H1 (cell line): ENCODE results near the gene RNF152. TPM values are rescaled to one million over a fixed set of nuclear protein-coding genes. Genes with fewer than 3 reads are reported as not detected.
A peak's percentile ranks its signal among the peaks of the same experiment; 100 is the strongest.

Experiments used
- CTCF ChIA-PET: fragments of 300-600 bp; sonication (Branson Sonifier 250); formaldehyde crosslinking; loops from one replicate; lab custom pipeline; 2021; ENCODE audit not compliant: partially characterized antibody; lab: Charles Lee
- POLR2A ChIA-PET: fragments of 300-600 bp; sonication (Branson Sonifier 250); formaldehyde crosslinking; loops from one replicate; lab custom pipeline; 2021; ENCODE audit warnings: inconsistent platforms; ENCODE audit not compliant: partially characterized antibody; lab: Charles Lee
- DNase-seq, 2 experiments: peaks; one replicate each; pipeline versions ENCODE4 v3.0.0 to v3.0.0-alpha.2; 2010 to 2022; ENCODE audit warnings: low spot score in 2 of 2, low read depth in 1 of 2, mixed read lengths in 1 of 2
- FAIRE-seq: peaks from 2 replicates; lab custom pipeline; 2011; peaks lifted over from hg19 to GRCh38; lab: Jason Lieb, UNC
- H2AFZ ChIP-seq: 2 replicates; pipeline ENCODE4 v1.8.1; 2012; ENCODE audit warnings: low read length, inconsistent platforms
- H2AK5ac ChIP-seq: 2 replicates; pipeline ENCODE4 v1.6.1; 2013; ENCODE audit warnings: low read depth, low read length
- H2BK120ac ChIP-seq: replicated peaks from 2 replicates; pipeline ENCODE3; 2013; ENCODE audit warnings: low read depth, low read length, inconsistent platforms
- H2BK12ac ChIP-seq: 2 replicates; pipeline ENCODE4 v1.6.1; 2013; ENCODE audit warnings: low read depth, low read length
- H2BK15ac ChIP-seq: 2 replicates; pipeline ENCODE4 v1.6.1; 2013; ENCODE audit warnings: low read length
- H2BK20ac ChIP-seq: 2 replicates; pipeline ENCODE4 v1.6.1; 2013; ENCODE audit warnings: low read length
- H2BK5ac ChIP-seq: 2 replicates; pipeline ENCODE4 v1.6.1; 2013; ENCODE audit warnings: low read depth, low read length
- H3K14ac ChIP-seq: 2 replicates; pipeline ENCODE4 v1.6.1; 2013; ENCODE audit warnings: inconsistent platforms; ENCODE audit not compliant: insufficient read length
- H3K18ac ChIP-seq: 2 replicates; pipeline ENCODE4 v1.6.1; 2013; ENCODE audit warnings: low read length; ENCODE audit errors: extremely low read depth
- H3K23ac ChIP-seq: 2 replicates; pipeline ENCODE4 v1.6.1; 2013; ENCODE audit warnings: inconsistent platforms; ENCODE audit not compliant: insufficient read length
- H3K23me2 ChIP-seq: 2 replicates; pipeline ENCODE4 v1.6.1; 2013; ENCODE audit warnings: low read depth, low read length
- H3K27ac ChIP-seq: 2 replicates; pipeline ENCODE4 v1.6.1; 2011; ENCODE audit warnings: low read depth, low read length, inconsistent platforms
- H3K27me3 ChIP-seq, 4 experiments: replicated peaks in 1 of 4; 1 replicate in 1 of 4; 2 replicates in 3 of 4; pipeline versions ENCODE4 v1.6.1 to v1.8.1; 2011 to 2013; ENCODE audit warnings: low read length in 3 of 4, mild to moderate bottlenecking in 3 of 4, inconsistent platforms in 2 of 4, mixed read lengths in 2 of 4, moderate library complexity in 1 of 4; ENCODE audit not compliant: control insufficient read depth in 3 of 4, insufficient read depth in 3 of 4; ENCODE audit errors: extremely low read depth in 1 of 4
- H3K36me3 ChIP-seq, 4 experiments: 2 replicates each; pipeline versions ENCODE4 v1.6.1 to v1.8.1; 2011 to 2013; ENCODE audit warnings: mild to moderate bottlenecking in 4 of 4, low read length in 3 of 4, moderate library complexity in 2 of 4, control low read depth in 1 of 4, inconsistent platforms in 1 of 4; ENCODE audit not compliant: insufficient read depth in 4 of 4, control insufficient read depth in 2 of 4
- H3K4ac ChIP-seq: replicated peaks from 2 replicates; pipeline ENCODE3; 2013; ENCODE audit warnings: low read length, low read depth, mixed read lengths, inconsistent platforms; ENCODE audit not compliant: insufficient read length
- H3K4me1 ChIP-seq, 4 experiments: replicated peaks in 1 of 4; 1 replicate in 1 of 4; 2 replicates in 3 of 4; pipeline versions ENCODE4 v1.6.1 to v1.8.1; 2011 to 2013; ENCODE audit warnings: low read length in 3 of 4, inconsistent platforms in 2 of 4, mixed read lengths in 1 of 4; ENCODE audit not compliant: insufficient read depth in 4 of 4, control insufficient read depth in 3 of 4
- H3K4me2 ChIP-seq, 2 experiments: 2 replicates each; pipeline versions ENCODE4 v1.6.1 to v1.8.1; 2011 to 2013; ENCODE audit warnings: low read depth in 2 of 2, low read length in 2 of 2, control low read depth in 1 of 2, inconsistent platforms in 1 of 2, mild to moderate bottlenecking in 1 of 2; ENCODE audit not compliant: insufficient read depth in 1 of 2
- H3K4me3 ChIP-seq, 4 experiments: fragments of 200-600, 300-600 bp in 1 of 4; sonication (generic), shearing (Covaris generic), sonication (Bioruptor Twin) in 1 of 4; 2 replicates each; pipeline versions ENCODE4 v1.5.1 to v1.8.1; 2011 to 2016; ENCODE audit warnings: low read length in 4 of 4, low read depth in 3 of 4, control low read depth in 2 of 4, inconsistent platforms in 2 of 4, mild to moderate bottlenecking in 2 of 4, mixed read lengths in 1 of 4, moderate library complexity in 1 of 4; ENCODE audit not compliant: insufficient read depth in 2 of 4; ENCODE audit errors: extremely low read depth in 1 of 4
- H3K56ac ChIP-seq: replicated peaks from 2 replicates; pipeline ENCODE3; 2013; ENCODE audit warnings: low read depth, mild to moderate bottlenecking, mixed read lengths, low read length, inconsistent platforms; ENCODE audit not compliant: insufficient read length
- H3K79me1 ChIP-seq: 2 replicates; pipeline ENCODE4 v1.6.1; 2013; ENCODE audit warnings: low read depth, low read length, control low read depth
- H3K79me2 ChIP-seq, 2 experiments: 2 replicates each; pipeline versions ENCODE4 v1.6.1 to v1.8.1; 2012 to 2013; ENCODE audit warnings: low read length in 2 of 2, mild to moderate bottlenecking in 2 of 2, inconsistent platforms in 1 of 2; ENCODE audit not compliant: insufficient read depth in 2 of 2, control insufficient read depth in 1 of 2
- H3K9ac ChIP-seq, 4 experiments: replicated peaks in 1 of 4; 1 replicate in 1 of 4; 2 replicates in 3 of 4; pipeline versions ENCODE4 v1.6.1 to v1.8.1; 2011 to 2013; ENCODE audit warnings: low read depth in 3 of 4, low read length in 3 of 4, control low read depth in 2 of 4, mild to moderate bottlenecking in 2 of 4, moderate library complexity in 2 of 4, inconsistent platforms in 1 of 4; ENCODE audit errors: extremely low read depth in 1 of 4
- H3K9me3 ChIP-seq, 2 experiments: 2 replicates each; pipeline versions ENCODE4 v1.6.1 to v1.8.1; 2012 to 2013; ENCODE audit warnings: mild to moderate bottlenecking in 2 of 2, moderate library complexity in 2 of 2, control low read depth in 1 of 2, inconsistent platforms in 1 of 2, low read depth in 1 of 2, low read length in 1 of 2, mixed read lengths in 1 of 2; ENCODE audit not compliant: insufficient read depth in 2 of 2
- H4K20me1 ChIP-seq, 2 experiments: replicated peaks in 1 of 2; 2 replicates each; pipeline versions ENCODE3 to v1.8.1; 2011 to 2013; ENCODE audit warnings: inconsistent platforms in 2 of 2, low read length in 2 of 2, mild to moderate bottlenecking in 1 of 2; ENCODE audit not compliant: insufficient read depth in 2 of 2, control insufficient read depth in 1 of 2
- H4K5ac ChIP-seq: 2 replicates; pipeline ENCODE4 v1.6.1; 2013; ENCODE audit warnings: low read length, low read depth, mixed read lengths, inconsistent platforms; ENCODE audit not compliant: insufficient read length
- H4K8ac ChIP-seq: 2 replicates; pipeline ENCODE4 v1.8.0; 2013; ENCODE audit warnings: mild to moderate bottlenecking, moderate library complexity, low read length, inconsistent platforms; ENCODE audit not compliant: insufficient read depth; ENCODE audit errors: extremely low read depth
- H4K91ac ChIP-seq: replicated peaks from 2 replicates; pipeline ENCODE3; 2013; ENCODE audit warnings: low read length, mixed read lengths, inconsistent platforms; ENCODE audit not compliant: insufficient read length
- POLR2AphosphoS5 ChIP-seq: IDR thresholded peaks from 2 replicates; pipeline ENCODE4 v1.6.1; 2011; ENCODE audit warnings: low read depth, low read length
- SUZ12 ChIP-seq: fragments of 200-600 bp; sonication (generic); IDR thresholded peaks from 2 replicates; pipeline ENCODE4 v1.6.1; 2012; ENCODE audit warnings: mild to moderate bottlenecking, inconsistent platforms, low read length, moderate library complexity, mixed read lengths
- WGBS, 2 experiments: shearing (Covaris generic) in 1 of 2; methylation state at CpG; one replicate each; pipeline versions ENCODE4 v1.1.6 to v1.1.7; 2013 to 2015; ENCODE audit warnings: low lambda C conversion rate in 2 of 2, mixed read lengths in 2 of 2, inconsistent platforms in 1 of 2, low coverage in 1 of 2, missing lambda C conversion rate in 1 of 2; ENCODE audit not compliant: insufficient replicate concordance in 2 of 2, insufficient coverage in 1 of 2, insufficient read length in 1 of 2; ENCODE audit errors: extremely low coverage in 1 of 2, missing lambda C conversion rate in 1 of 2; 5-methylcytosine and 5-hydroxymethylcytosine counted together
- polyA plus RNA-seq, 7 experiments: library from polyadenylated mRNA; depleted of rRNA in 3 of 7; stranded (reverse) in 5 of 7; unstranded in 2 of 7; fragments of >200 nt in 5 of 7; fragments of 200-250 nt in 2 of 7; gene quantifications; 1 replicate in 5 of 7; 2 replicates in 1 of 7; 4 replicates in 1 of 7; pipeline versions ENCODE4 v1.2.1 to v1.2.3, GENCODE V29; 2011 to 2013; ENCODE audit warnings: missing spikeins in 2 of 7, mixed read lengths in 2 of 7
- total RNA-seq: library from RNA; stranded (reverse); fragmentation: NEBNext Ultra II Directional; extraction: Animal tissue kit (Norgen Biotek cat#: 25700); gene quantifications from 2 replicates; pipeline ENCODE4 v1.2.1, GENCODE V29; 2021
- TF ChIP-seq, protein P1 (sequence below), 3 experiments: IDR thresholded peaks; 1 replicate in 2 of 3; 2 replicates in 1 of 3; pipeline versions ENCODE4 v1.5.1 to v1.6.1; 2011; ENCODE audit warnings: low read length in 3 of 3, mild to moderate bottlenecking in 3 of 3, inconsistent platforms in 2 of 3, low read depth in 1 of 3, moderate library complexity in 1 of 3; ENCODE audit not compliant: insufficient read depth in 1 of 3; ENCODE audit errors: control extremely low read depth in 1 of 3

The RNF152 gene
- total and polyA plus RNA-seq, 2 of the 8 experiments (the other 6 are each of a cell fraction or from before 2014, with no cell fraction given) = 1.1 to 2.7 TPM

DNA sequence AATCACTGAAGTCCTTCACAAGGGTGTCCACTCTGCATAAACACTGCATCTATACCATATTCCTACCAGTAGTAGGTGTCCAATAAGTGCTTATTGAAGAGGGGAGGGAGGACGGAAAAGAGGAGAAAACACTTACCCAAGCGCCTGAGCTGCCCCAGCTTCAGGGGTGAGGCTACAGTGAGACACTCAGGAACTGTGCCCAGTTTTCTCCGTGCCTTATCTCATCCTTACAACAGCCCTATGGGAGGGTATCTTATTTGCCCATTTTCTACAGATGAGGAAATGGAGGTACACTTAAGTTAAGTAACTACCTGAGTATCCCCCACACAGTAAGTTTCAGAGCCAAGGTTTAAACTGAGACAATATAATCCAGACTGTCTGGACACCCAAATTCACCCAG is 41.5 kb downstream of the RNF152 start:
- Histone ChIP-seq H3K23me2 (no peaks in the 10 kb centered on the region), H3K4ac (peak overlapping the region; percentile 48), H4K5ac (no peak overlapping the region), H2AFZ (no peak overlapping the region), H3K79me1 (no peaks in the 10 kb centered on the region), H3K27ac (no peak overlapping the region), H3K4me1 (peaks cover 0 to 6% (median 1%) of the 10 kb centered on the region in 4 experiments; a peak in 2 of 7 replicates), H2BK120ac (no peak overlapping the region), H3K9ac (no peak overlapping the region), H3K14ac (no peak overlapping the region), H2BK20ac (no peak overlapping the region), H3K27me3 (no peaks in the 10 kb centered on the region), H2AK5ac (no peak overlapping the region), H3K79me2 (no peaks in the 10 kb centered on the region), H3K36me3 (no peaks in the 10 kb centered on the region), H2BK15ac (no peak overlapping the region), H3K9me3 (no peaks in the 10 kb centered on the region), H2BK5ac (no peak overlapping the region), H3K18ac (no peak overlapping the region), H4K91ac (no peak overlapping the region), H4K8ac (no peak overlapping the region), H3K4me3 (no peak overlapping the region), H3K23ac (no peak overlapping the region), H4K20me1 (no peaks in the 10 kb centered on the region), H3K56ac (no peak overlapping the region), H3K4me2 (no peak overlapping the region), H2BK12ac (no peak overlapping the region)
- WGBS, 2 experiments = 75% methylated on average over 3 of the region's 3 CpGs; no CpG with 5 or more reads in 1 of the 2 experiments
- DNase-seq (no peak), FAIRE-seq (no peak)
- POLR2A ChIA-PET = no interaction called here
- CTCF ChIA-PET = interaction anchor here (0.7 kb wide), 1 partner anchor 987 kb away, joined by 3 read pairs; no protein-coding TSS in a partner anchor
- TF ChIP-seq SUZ12 (no peak), POLR2AphosphoS5 (no peak)
- TF ChIP-seq, protein P1, sequence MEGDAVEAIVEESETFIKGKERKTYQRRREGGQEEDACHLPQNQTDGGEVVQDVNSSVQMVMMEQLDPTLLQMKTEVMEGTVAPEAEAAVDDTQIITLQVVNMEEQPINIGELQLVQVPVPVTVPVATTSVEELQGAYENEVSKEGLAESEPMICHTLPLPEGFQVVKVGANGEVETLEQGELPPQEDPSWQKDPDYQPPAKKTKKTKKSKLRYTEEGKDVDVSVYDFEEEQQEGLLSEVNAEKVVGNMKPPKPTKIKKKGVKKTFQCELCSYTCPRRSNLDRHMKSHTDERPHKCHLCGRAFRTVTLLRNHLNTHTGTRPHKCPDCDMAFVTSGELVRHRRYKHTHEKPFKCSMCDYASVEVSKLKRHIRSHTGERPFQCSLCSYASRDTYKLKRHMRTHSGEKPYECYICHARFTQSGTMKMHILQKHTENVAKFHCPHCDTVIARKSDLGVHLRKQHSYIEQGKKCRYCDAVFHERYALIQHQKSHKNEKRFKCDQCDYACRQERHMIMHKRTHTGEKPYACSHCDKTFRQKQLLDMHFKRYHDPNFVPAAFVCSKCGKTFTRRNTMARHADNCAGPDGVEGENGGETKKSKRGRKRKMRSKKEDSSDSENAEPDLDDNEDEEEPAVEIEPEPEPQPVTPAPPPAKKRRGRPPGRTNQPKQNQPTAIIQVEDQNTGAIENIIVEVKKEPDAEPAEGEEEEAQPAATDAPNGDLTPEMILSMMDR (IDR thresholded peaks at IDR 0.05; ENCODE audit: control extremely low read depth in 1 of 3, insufficient read depth in 1 of 3, low read depth in 1 of 3, low read length in 3 of 3) = no peak
